ENCODE results near the gene COL26A1.

Gene COL26A1

GRCh38 chr7:101382937-101383336 lies 20.3 kb downstream of the COL26A1 start:
- no peak overlapping the region for H3K27ac ChIP-seq
- TF ChIP-seq ZFX (IDR thresholded peaks at IDR 0.05; ENCODE audit: borderline replicate concordance) (no peak), CTCF (IDR thresholded peaks at IDR 0.05) (no peak)

GRCh38 chr7:101386177-101386557 lies 23.5 kb downstream of the COL26A1 start:
- H3K27ac ChIP-seq, result no peak overlapping the region
- TF ChIP-seq ZFX (IDR thresholded peaks at IDR 0.05; ENCODE audit: borderline replicate concordance) (no peak), CTCF (IDR thresholded peaks at IDR 0.05) (no peak)

GRCh38 chr7:101386558-101387231 lies 24.0 kb downstream of the COL26A1 start:
- TF ChIP-seq ZFX (IDR thresholded peaks at IDR 0.05; ENCODE audit: borderline replicate concordance), result no peak
- TF ChIP-seq CTCF (IDR thresholded peaks at IDR 0.05), result no peak

GRCh38 chr7:101390901-101391301 lies 28.2 kb downstream of the COL26A1 start:
- TF ChIP-seq ZFX (IDR thresholded peaks at IDR 0.05; ENCODE audit: borderline replicate concordance), result no peak
- no peak for TF ChIP-seq CTCF (IDR thresholded peaks at IDR 0.05)
- no peak overlapping the region for H3K27ac ChIP-seq

More at GRCh38 chr7:101386558-101387231, 24.0 kb downstream of the COL26A1 start:
- H3K27ac ChIP-seq, result no peak overlapping the region

- H3K27ac ChIP-seq, result no peak overlapping the region
- TF ChIP-seq ZFX (IDR thresholded peaks at IDR 0.05; ENCODE audit: borderline replicate concordance) (no peak), CTCF (IDR thresholded peaks at IDR 0.05) (no peak)
Measured at GRCh38 chr7:101391991-101392390, 29.3 kb downstream of the COL26A1 start.

GRCh38 chr7:101393865-101394264 lies 31.2 kb downstream of the COL26A1 start:
- TF ChIP-seq ZFX (IDR thresholded peaks at IDR 0.05; ENCODE audit: borderline replicate concordance), result no peak
- no peak for TF ChIP-seq CTCF (IDR thresholded peaks at IDR 0.05)
- no peak overlapping the region for H3K27ac ChIP-seq

GRCh38 chr7:101395376-101395775 lies 32.7 kb downstream of the COL26A1 start:
- TF ChIP-seq ZFX (IDR thresholded peaks at IDR 0.05; ENCODE audit: borderline replicate concordance), result no peak
- no peak for TF ChIP-seq CTCF (IDR thresholded peaks at IDR 0.05)
- H3K27ac ChIP-seq, result no peak overlapping the region
